GM21367 (cell line): Measurements from ENCODE around the gene PPP1R1C.

Experiments
- ATAC-seq: cut with Tn5 transposase; IDR thresholded peaks from one replicate; pipeline ENCODE4 v1.9.1; 2021; ENCODE audit not compliant: unreplicated experiment

PPP1R1C gene

GRCh38 chr2:182058056-182058455 is 72.4 kb downstream of the PPP1R1C start:
- ATAC-seq: no peak

- ATAC-seq: no peak
These were observed 76.1 kb downstream of the PPP1R1C start for GRCh38 chr2:182061739-182062138.

GRCh38 chr2:182062329-182062972 is 76.8 kb downstream of the PPP1R1C start:
- no peak for ATAC-seq

GRCh38 chr2:182064019-182064778 is 78.5 kb downstream of the PPP1R1C start:
- no peak for ATAC-seq

GRCh38 chr2:182066400-182067087 is 80.9 kb downstream of the PPP1R1C start:
- no peak for ATAC-seq

- no peak for ATAC-seq
These were observed 81.7 kb downstream of the PPP1R1C start for GRCh38 chr2:182067393-182067792.

- no peak for ATAC-seq
These were observed 83.2 kb downstream of the PPP1R1C start for GRCh38 chr2:182068811-182069210.

- ATAC-seq: no peak
These were observed 83.8 kb downstream of the PPP1R1C start for GRCh38 chr2:182069416-182069815.

- ATAC-seq: no peak
These were observed 84.3 kb downstream of the PPP1R1C start for GRCh38 chr2:182069908-182070307.

- no peak for ATAC-seq
These were observed 85.1 kb downstream of the PPP1R1C start for GRCh38 chr2:182070736-182071135.

GRCh38 chr2:182072861-182073260 is 87.2 kb downstream of the PPP1R1C start:
- no peak for ATAC-seq

GRCh38 chr2:182073613-182074012 is 88.0 kb downstream of the PPP1R1C start:
- ATAC-seq: no peak

- no peak for ATAC-seq
These were observed 91.4 kb downstream of the PPP1R1C start for GRCh38 chr2:182077023-182077422.

GRCh38 chr2:182077448-182078142 is 91.9 kb downstream of the PPP1R1C start:
- ATAC-seq: no peak

- no peak for ATAC-seq
These were observed 93.4 kb downstream of the PPP1R1C start for GRCh38 chr2:182078988-182079602.

- ATAC-seq: no peak
These were observed 94.8 kb downstream of the PPP1R1C start for GRCh38 chr2:182080493-182080892.

GRCh38 chr2:182081602-182082260 is 96.1 kb downstream of the PPP1R1C start:
- no peak for ATAC-seq

GRCh38 chr2:182088681-182089320 is 103.1 kb downstream of the PPP1R1C start:
- no peak for ATAC-seq

- ATAC-seq: no peak
These were observed 104.8 kb downstream of the PPP1R1C start for GRCh38 chr2:182090486-182090885.

- no peak for ATAC-seq
These were observed 112.0 kb downstream of the PPP1R1C start for GRCh38 chr2:182097571-182098164.
